Fibroblast of pulmonary artery (primary cell): ENCODE data around the gene CNPY2.
"Not testable (repeated sequence)": the region's sequence is repeated elsewhere in the genome, so short reads cannot be mapped to it uniquely, and the experiment has no call there.

ENCODE experiments used
- DNase-seq: peaks from one replicate; pipeline ENCODE4 v3.0.0-alpha.2; 2010; ENCODE audit warnings: low read depth
- H3K4me3 ChIP-seq: replicated peaks from 2 replicates; pipeline ENCODE4 v1.5.1; 2011; ENCODE audit warnings: low read depth, mild to moderate bottlenecking, control low read depth, low read length, moderate library complexity
- TF ChIP-seq, protein P1 (sequence below): IDR thresholded peaks from 2 replicates; pipeline ENCODE4 v1.5.1; 2011; ENCODE audit warnings: mild to moderate bottlenecking, control low read depth, low read length, inconsistent platforms; ENCODE audit errors: missing control alignments

The CNPY2 gene

DNA sequence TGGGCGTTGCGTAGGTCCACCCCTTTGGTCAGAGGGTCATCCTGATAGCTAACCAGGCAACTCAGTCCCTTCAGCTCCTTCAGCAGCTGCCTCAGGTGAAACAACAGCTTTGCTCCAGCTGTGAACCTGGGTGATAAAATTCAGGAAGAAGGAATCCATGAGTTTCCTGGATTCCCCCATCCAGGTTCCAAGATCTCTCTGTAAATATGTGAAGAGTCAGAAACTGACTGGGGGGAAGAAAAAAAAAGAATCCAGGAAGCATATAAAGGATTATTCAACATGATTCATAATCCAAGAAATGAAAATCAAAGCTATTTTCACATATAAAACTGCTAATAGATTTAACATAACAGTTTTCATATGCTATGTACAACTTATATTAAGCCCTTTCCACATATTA is 35.5 kb upstream of the CNPY2 start:
- H3K4me3 ChIP-seq: no peak overlapping the region
- no peak for DNase-seq
- TF ChIP-seq, protein P1, sequence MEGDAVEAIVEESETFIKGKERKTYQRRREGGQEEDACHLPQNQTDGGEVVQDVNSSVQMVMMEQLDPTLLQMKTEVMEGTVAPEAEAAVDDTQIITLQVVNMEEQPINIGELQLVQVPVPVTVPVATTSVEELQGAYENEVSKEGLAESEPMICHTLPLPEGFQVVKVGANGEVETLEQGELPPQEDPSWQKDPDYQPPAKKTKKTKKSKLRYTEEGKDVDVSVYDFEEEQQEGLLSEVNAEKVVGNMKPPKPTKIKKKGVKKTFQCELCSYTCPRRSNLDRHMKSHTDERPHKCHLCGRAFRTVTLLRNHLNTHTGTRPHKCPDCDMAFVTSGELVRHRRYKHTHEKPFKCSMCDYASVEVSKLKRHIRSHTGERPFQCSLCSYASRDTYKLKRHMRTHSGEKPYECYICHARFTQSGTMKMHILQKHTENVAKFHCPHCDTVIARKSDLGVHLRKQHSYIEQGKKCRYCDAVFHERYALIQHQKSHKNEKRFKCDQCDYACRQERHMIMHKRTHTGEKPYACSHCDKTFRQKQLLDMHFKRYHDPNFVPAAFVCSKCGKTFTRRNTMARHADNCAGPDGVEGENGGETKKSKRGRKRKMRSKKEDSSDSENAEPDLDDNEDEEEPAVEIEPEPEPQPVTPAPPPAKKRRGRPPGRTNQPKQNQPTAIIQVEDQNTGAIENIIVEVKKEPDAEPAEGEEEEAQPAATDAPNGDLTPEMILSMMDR: no peak

GRCh38 chr12:56350662-56351061 is 34.9 kb upstream of the CNPY2 start:
- H3K4me3 ChIP-seq: no peak overlapping the region
- TF ChIP-seq, protein P1: no peak
- no peak for DNase-seq

DNA sequence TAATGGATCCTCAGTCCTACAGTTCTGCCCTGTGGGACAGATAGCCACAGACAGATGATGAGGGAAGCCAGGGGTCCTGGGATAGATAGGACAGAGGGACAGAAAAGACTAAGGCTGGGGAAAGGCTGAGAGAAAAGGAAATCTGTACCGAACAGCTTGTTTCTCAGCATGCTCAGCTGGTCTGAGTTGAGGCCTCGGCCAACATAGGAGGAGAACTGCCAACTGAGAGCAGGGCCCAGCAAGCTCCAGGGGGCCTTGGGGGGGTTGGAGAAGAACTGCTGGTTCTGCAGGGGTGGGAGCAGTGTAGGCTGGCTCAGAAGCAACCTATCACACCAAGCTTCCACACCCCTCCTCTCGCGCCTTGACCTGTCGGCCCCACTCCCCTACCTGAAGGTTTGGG is 33.0 kb upstream of the CNPY2 start:
- TF ChIP-seq, protein P1: no peak
- no peak overlapping the region for H3K4me3 ChIP-seq

DNA sequence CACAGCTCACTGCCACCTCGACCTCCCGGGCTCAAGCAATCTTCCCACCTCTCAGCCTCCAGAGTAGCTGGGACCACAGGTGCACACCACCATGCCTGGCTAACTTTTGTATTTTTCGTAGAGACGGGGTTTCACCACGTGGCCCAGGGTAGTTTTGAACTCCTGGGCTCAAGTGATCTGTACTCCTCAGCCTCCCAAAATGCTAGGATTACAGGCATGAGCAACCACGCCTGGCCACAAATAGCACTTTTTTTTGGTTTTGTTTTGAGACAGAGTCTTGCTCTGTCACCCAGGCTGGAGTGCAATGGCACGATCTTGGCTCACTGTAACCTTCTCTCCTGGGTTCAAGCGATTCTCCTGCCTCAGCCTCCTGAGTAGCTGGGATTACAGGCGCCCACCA is 31.5 kb upstream of the CNPY2 start:
- DNase-seq: not testable (repeated sequence)

More for the DNA sequence above, 33.0 kb upstream of the CNPY2 start:
- DNase-seq: no peak

DNA sequence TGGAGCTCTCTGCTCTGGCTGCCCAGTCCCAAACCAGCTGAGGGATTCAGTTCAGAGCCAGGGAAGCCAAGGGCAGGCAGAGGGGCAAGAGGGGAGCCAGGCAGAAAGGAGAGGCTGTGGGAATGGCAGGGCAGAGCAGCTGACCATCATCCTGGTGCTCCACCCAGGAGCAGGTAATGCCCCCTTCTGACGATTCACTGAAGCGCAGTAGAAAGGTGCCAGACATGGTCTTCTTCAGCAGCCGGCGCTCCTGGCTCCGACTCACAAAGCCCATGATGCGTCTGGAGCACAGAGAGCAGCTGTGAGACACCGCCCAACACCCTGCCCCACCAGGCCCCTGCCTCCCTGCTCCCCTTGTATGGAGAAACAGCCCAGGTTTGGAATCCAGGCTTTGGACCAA is 30.9 kb upstream of the CNPY2 start:
- H3K4me3 ChIP-seq: no peak overlapping the region
- TF ChIP-seq, protein P1: peak; percentile 3
- no peak for DNase-seq

More for the DNA sequence above, 31.5 kb upstream of the CNPY2 start:
- not testable (repeated sequence) for H3K4me3 ChIP-seq

DNA sequence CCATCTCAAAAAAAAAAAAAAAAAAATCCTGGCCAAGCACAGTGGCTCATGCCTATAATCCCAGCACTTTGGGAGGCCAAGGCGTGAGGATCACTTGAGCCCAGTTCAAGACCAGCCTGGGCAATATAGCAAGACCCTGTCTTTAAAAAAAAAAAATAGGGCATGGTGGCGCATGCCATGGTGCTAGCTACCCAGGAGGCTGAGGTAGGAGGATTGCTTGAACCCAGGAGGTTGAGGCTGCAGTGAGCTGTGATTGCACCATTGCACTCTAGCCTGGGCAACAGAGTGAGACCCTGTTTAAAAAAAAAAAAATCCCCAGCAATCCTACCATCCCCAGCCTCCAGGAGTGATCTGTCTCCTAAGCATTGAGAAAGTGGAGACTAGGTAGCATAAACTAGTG is 26.5 kb upstream of the CNPY2 start:
- DNase-seq, H3K4me3 ChIP-seq: not testable (repeated sequence)

- DNase-seq: no peak
- no peak overlapping the region for H3K4me3 ChIP-seq
- TF ChIP-seq, protein P1: no peak
Observed at GRCh38 chr12:56341616-56342015, 25.8 kb upstream of the CNPY2 start.

- TF ChIP-seq, protein P1: no peak
- no peak for DNase-seq
- no peak overlapping the region for H3K4me3 ChIP-seq
Observed at GRCh38 chr12:56339158-56339422, 23.3 kb upstream of the CNPY2 start.
